Testis (tissue), 2 donors: ENCODE results near the gene HEATR5A.

Experiments used
- POLR2A ChIP-seq: fragments of 450-650 bp; IDR thresholded peaks from one replicate; pipeline ENCODE4 v1.6.1; 2017; ENCODE audit warnings: antibody characterized with exemption, mild to moderate bottlenecking, moderate library complexity
- TF ChIP-seq, protein P1 (sequence below), 3 experiments: fragments of 450-650 bp in 2 of 3; fragments of 200-600 bp in 1 of 3; sonication (generic) in 1 of 3; IDR thresholded peaks; one replicate each; pipeline ENCODE4 v1.5.1; 2016 to 2019; ENCODE audit warnings: antibody characterized with exemption in 3 of 3, mild to moderate bottlenecking in 2 of 3, moderate library complexity in 1 of 3

DNA sequence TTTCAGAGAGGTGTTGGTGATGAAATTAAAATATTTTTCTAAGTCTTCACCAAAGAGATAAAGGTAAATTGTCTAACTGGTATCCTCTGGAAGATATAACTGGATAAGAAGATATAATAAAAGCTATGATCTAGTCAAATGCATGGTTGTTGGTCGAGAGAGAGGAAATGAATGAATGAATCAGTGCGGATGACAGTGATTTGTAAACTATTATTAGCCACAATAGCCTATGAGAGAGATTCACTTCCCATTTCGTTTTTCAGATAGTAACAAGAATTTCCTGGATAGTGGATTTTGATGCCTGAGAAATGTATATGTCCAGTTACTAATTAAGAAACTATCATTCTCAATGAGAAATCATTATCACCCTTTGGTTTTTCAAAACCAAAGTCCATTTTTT, 63.1 kb downstream of the HEATR5A start:
- TF ChIP-seq, protein P1, sequence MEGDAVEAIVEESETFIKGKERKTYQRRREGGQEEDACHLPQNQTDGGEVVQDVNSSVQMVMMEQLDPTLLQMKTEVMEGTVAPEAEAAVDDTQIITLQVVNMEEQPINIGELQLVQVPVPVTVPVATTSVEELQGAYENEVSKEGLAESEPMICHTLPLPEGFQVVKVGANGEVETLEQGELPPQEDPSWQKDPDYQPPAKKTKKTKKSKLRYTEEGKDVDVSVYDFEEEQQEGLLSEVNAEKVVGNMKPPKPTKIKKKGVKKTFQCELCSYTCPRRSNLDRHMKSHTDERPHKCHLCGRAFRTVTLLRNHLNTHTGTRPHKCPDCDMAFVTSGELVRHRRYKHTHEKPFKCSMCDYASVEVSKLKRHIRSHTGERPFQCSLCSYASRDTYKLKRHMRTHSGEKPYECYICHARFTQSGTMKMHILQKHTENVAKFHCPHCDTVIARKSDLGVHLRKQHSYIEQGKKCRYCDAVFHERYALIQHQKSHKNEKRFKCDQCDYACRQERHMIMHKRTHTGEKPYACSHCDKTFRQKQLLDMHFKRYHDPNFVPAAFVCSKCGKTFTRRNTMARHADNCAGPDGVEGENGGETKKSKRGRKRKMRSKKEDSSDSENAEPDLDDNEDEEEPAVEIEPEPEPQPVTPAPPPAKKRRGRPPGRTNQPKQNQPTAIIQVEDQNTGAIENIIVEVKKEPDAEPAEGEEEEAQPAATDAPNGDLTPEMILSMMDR (IDR thresholded peaks at IDR 0.05), result no peak
- TF ChIP-seq POLR2A, result no peak
